HL-60 (cell line): ENCODE measurements around the gene DAGLA.

Source experiments
- DNase-seq, 2 experiments: peaks; one replicate each; pipeline ENCODE4 v3.0.0-alpha.2; 2010 to 2020; ENCODE audit warnings: low read depth in 1 of 2, low spot score in 1 of 2
- H3K27ac ChIP-seq: fragments of 250-450 bp; sonication (Bioruptor Pico); replicated peaks from 2 replicates; pipeline ENCODE4 v1.5.1; 2020; ENCODE audit warnings: mild to moderate bottlenecking, moderate library complexity
- H3K27me3 ChIP-seq: fragments of 250-450 bp; sonication (Bioruptor Pico); 2 replicates; pipeline ENCODE4 v1.5.1; 2021; ENCODE audit warnings: mild to moderate bottlenecking, moderate library complexity; ENCODE audit not compliant: insufficient read depth, poor library complexity, severe bottlenecking
- H3K4me3 ChIP-seq: replicated peaks from 2 replicates; pipeline ENCODE4 v1.5.1; 2011; ENCODE audit warnings: mild to moderate bottlenecking, control low read depth, low read length; ENCODE audit not compliant: insufficient read depth
- CTCF ChIP-seq: IDR thresholded peaks from one replicate; pipeline ENCODE4 v1.5.1; 2011; ENCODE audit warnings: low read length, control low read depth, inconsistent platforms; ENCODE audit not compliant: insufficient read depth
- GABPA ChIP-seq: IDR thresholded peaks from 2 replicates; pipeline ENCODE4 v1.6.1; 2012; ENCODE audit warnings: low read depth
- POLR2AphosphoS5 ChIP-seq: IDR thresholded peaks from 2 replicates; pipeline ENCODE4 v1.6.1; 2012; ENCODE audit warnings: low read depth
- REST ChIP-seq: IDR thresholded peaks from 2 replicates; pipeline ENCODE4 v1.6.1; 2012; ENCODE audit warnings: low read depth; ENCODE audit not compliant: insufficient replicate concordance
- SPI1 ChIP-seq: IDR thresholded peaks from 2 replicates; pipeline ENCODE4 v1.6.1; 2012; ENCODE audit warnings: low read depth, mild to moderate bottlenecking, borderline replicate concordance

DAGLA gene

GRCh38 chr11:61753672-61754071 lies 73.5 kb downstream of the DAGLA start:
- no peak for DNase-seq
- TF ChIP-seq CTCF (no peak), REST (no peak), POLR2AphosphoS5 (no peak), GABPA (no peak), SPI1 (no peak)
- H3K27me3 ChIP-seq = peaks cover 25% of the 10 kb centered on the region
- H3K27ac ChIP-seq = no peak overlapping the region
- no peak overlapping the region for H3K4me3 ChIP-seq

- DNase-seq = no peak
- TF ChIP-seq POLR2AphosphoS5 = no peak
- TF ChIP-seq SPI1 = no peak
- peaks cover 25% of the 10 kb centered on the region for H3K27me3 ChIP-seq
- H3K27ac ChIP-seq = no peak overlapping the region
- H3K4me3 ChIP-seq = no peak overlapping the region
Measured at GRCh38 chr11:61754534-61755482, 74.6 kb downstream of the DAGLA start.

- no peak for DNase-seq
- Histone ChIP-seq H3K4me3 (no peak overlapping the region), H3K27ac (no peak overlapping the region), H3K27me3 (peaks cover 20% of the 10 kb centered on the region)
- no peak for TF ChIP-seq REST
- TF ChIP-seq CTCF = no peak
- no peak for TF ChIP-seq POLR2AphosphoS5
- TF ChIP-seq SPI1 = no peak
- TF ChIP-seq GABPA = no peak
Measured at GRCh38 chr11:61756147-61756451, 75.9 kb downstream of the DAGLA start.

- H3K27ac ChIP-seq = no peak overlapping the region
- TF ChIP-seq CTCF (no peak), REST (no peak), SPI1 (no peak), POLR2AphosphoS5 (no peak), GABPA (no peak)
- DNase-seq = peak in 1 of 2 experiments; percentile 29
- H3K4me3 ChIP-seq = no peak overlapping the region
- peaks cover 17% of the 10 kb centered on the region for H3K27me3 ChIP-seq
Measured at GRCh38 chr11:61756452-61757212, 76.4 kb downstream of the DAGLA start.
